GM12878 (cell line): ENCODE results near the gene IKZF1. TPM values are rescaled to one million over a fixed set of nuclear protein-coding genes. Genes with fewer than 3 reads are reported as not detected.

ENCODE experiments used
- CEBPZ ChIP-seq: fragments of 150-350 bp; IDR thresholded peaks from 2 replicates; pipeline ENCODE4 v1.6.1; 2016; ENCODE audit warnings: low read depth, low read length
- EP300 ChIP-seq, 2 experiments: fragments of 150-350 bp in 1 of 2; IDR thresholded peaks; 2 replicates each; pipeline ENCODE4 v1.6.1; 2011 to 2012; ENCODE audit warnings: low read depth in 2 of 2, low read length in 2 of 2, borderline replicate concordance in 1 of 2, improper control_type of control experiment in 1 of 2, inconsistent platforms in 1 of 2; ENCODE audit not compliant: control insufficient read depth in 1 of 2
- ESRRA ChIP-seq: IDR thresholded peaks from 2 replicates; pipeline ENCODE4 v1.6.1; 2012; ENCODE audit warnings: mild to moderate bottlenecking, low read length, improper control_type of control experiment
- MEF2A ChIP-seq: IDR thresholded peaks from 2 replicates; pipeline ENCODE4 v1.6.1; 2011; ENCODE audit warnings: low read depth, mild to moderate bottlenecking, low read length, moderate library complexity; ENCODE audit not compliant: insufficient read depth
- MYB ChIP-seq: fragments of 150-350 bp; IDR thresholded peaks from 2 replicates; pipeline ENCODE4 v1.6.1; 2014; ENCODE audit warnings: mild to moderate bottlenecking, low read depth, low read length, borderline replicate concordance
- NFXL1 ChIP-seq: fragments of 450-650 bp; IDR thresholded peaks from 2 replicates; pipeline ENCODE4 v1.6.1; 2017; ENCODE audit warnings: antibody characterized with exemption, mild to moderate bottlenecking, borderline replicate concordance
- NKRF ChIP-seq: fragments of 450-650 bp; conservative IDR thresholded peaks from 2 replicates; pipeline ENCODE4 v1.6.1; 2017; ENCODE audit warnings: mild to moderate bottlenecking, moderate library complexity
- NR2C2 ChIP-seq: IDR thresholded peaks from 2 replicates; pipeline ENCODE4 v1.6.1; 2011; ENCODE audit warnings: borderline replicate concordance, low read depth; ENCODE audit not compliant: control insufficient read depth, insufficient read length
- RCOR1 ChIP-seq: conservative IDR thresholded peaks from 2 replicates; pipeline ENCODE4 v1.6.1; 2012; ENCODE audit warnings: low read depth, low read length, improper control_type of control experiment
- USF2 ChIP-seq: IDR thresholded peaks from 2 replicates; pipeline ENCODE4 v1.6.1; 2011; ENCODE audit warnings: low read depth, low read length, improper control_type of control experiment, borderline replicate concordance
- ZNF274 ChIP-seq: IDR thresholded peaks from one replicate; pipeline ENCODE4 v1.8.0; 2011; ENCODE audit not compliant: insufficient read length, insufficient read depth
- polyA plus RNA-seq, 11 experiments: library from polyadenylated mRNA; depleted of rRNA in 4 of 11; unstranded in 6 of 11; stranded (reverse) in 5 of 11; fragments of >200 nt; fragmentation: Nextera tagmentation in 4 of 11; fragmentation: Illumina TruSeq in 1 of 11; extraction: Ambion mirVana in 4 of 11; extraction: Trizol in 1 of 11; gene quantifications; 1 replicate in 1 of 11; 2 replicates in 10 of 11; pipeline versions ENCODE4 v1.2.1 to v1.2.3, GENCODE V29; 2011 to 2016; ENCODE audit warnings: inconsistent platforms in 2 of 11, missing spikeins in 2 of 11, low read depth in 1 of 11
- total RNA-seq, 4 experiments: library from RNA; depleted of rRNA in 3 of 4; stranded (reverse); fragments of >200 nt in 3 of 4; fragmentation: Illumina TruSeq in 1 of 4; extraction: Trizol in 1 of 4; gene quantifications; 2 replicates each; pipeline versions ENCODE4 v1.2.1 to v1.2.3, GENCODE V29; 2013 to 2021

IKZF1 gene
- total and polyA plus RNA-seq, 10 of the 15 experiments (the other 5 are each of a cell fraction or from before 2014, with no cell fraction given) = 27.2 to 125 (median 71.6) TPM

DNA sequence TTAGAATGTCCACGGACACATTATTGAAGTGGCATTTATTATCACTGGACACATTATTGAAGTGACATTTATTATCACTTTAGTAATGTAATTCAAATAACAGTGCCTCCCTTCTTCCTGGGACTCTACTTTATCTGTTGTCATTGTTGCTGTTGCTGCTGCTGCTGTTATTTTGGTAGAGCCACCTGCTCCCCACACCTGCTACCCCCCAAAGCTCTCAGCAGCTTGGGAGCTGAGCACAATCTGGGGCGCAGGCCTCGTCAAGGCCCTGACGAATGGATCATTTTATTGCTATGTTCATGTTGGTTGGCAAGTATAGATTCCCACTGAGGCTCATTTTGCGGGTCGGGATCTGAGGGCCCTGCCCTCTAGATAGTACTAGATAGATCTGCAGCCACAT is 120.8 kb downstream of the IKZF1 start (continued):
- TF ChIP-seq CEBPZ (no peak), NR2C2 (no peak), NFXL1 (no peak), EP300 (IDR thresholded peaks at IDR 0.05; ENCODE audit: borderline replicate concordance in 1 of 2, control insufficient read depth in 1 of 2, low read depth in 2 of 2, low read length in 2 of 2) (no peak), MYB (no peak), RCOR1 (no peak), ESRRA (no peak), MEF2A (no peak), USF2 (no peak), NKRF (no peak), ZNF274 (no peak)
